H9 (cell line): ENCODE measurements around the gene CAMTA1. TPM values are rescaled to one million over a fixed set of nuclear protein-coding genes. Genes with fewer than 3 reads are reported as not detected.

Experiments
- DNase-seq: peaks from one replicate; pipeline ENCODE4 v3.0.0-alpha.2; 2017
- H2AFZ ChIP-seq: one replicate; pipeline ENCODE4 v1.6.1; 2013; ENCODE audit warnings: mild to moderate bottlenecking, low read length, control low read depth, moderate library complexity
- H2AK5ac ChIP-seq: 2 replicates; pipeline ENCODE4 v1.6.1; 2013; ENCODE audit warnings: low read length, control low read depth, mixed read lengths; ENCODE audit not compliant: insufficient read length
- H2BK120ac ChIP-seq: one replicate; pipeline ENCODE4 v1.6.1; 2013; ENCODE audit warnings: low read depth, mild to moderate bottlenecking, low read length, control low read depth, inconsistent platforms; ENCODE audit not compliant: poor library complexity, severe bottlenecking
- H2BK12ac ChIP-seq: 2 replicates; pipeline ENCODE4 v1.6.1; 2013; ENCODE audit warnings: low read length, control low read depth, mixed read lengths, low read depth; ENCODE audit not compliant: insufficient read length
- H2BK15ac ChIP-seq: 2 replicates; pipeline ENCODE4 v1.6.1; 2013; ENCODE audit warnings: low read depth, low read length, control low read depth
- H2BK20ac ChIP-seq: one replicate; pipeline ENCODE4 v1.6.1; 2013; ENCODE audit warnings: low read depth, mild to moderate bottlenecking, low read length, control low read depth, inconsistent platforms; ENCODE audit not compliant: poor library complexity, severe bottlenecking
- H2BK5ac ChIP-seq: 2 replicates; pipeline ENCODE4 v1.6.1; 2013; ENCODE audit warnings: low read length, control low read depth, mixed read lengths; ENCODE audit not compliant: insufficient read length
- H3K14ac ChIP-seq: 2 replicates; pipeline ENCODE4 v1.6.1; 2013; ENCODE audit warnings: low read length, control low read depth; ENCODE audit not compliant: insufficient read depth
- H3K18ac ChIP-seq: 2 replicates; pipeline ENCODE4 v1.6.1; 2013; ENCODE audit warnings: low read depth, mild to moderate bottlenecking, mixed read lengths, low read length, control low read depth; ENCODE audit not compliant: insufficient read length
- H3K23ac ChIP-seq: 2 replicates; pipeline ENCODE4 v1.6.1; 2013; ENCODE audit warnings: low read length, control low read depth, mixed read lengths, low read depth; ENCODE audit not compliant: insufficient read length
- H3K23me2 ChIP-seq: 2 replicates; pipeline ENCODE4 v1.6.1; 2013; ENCODE audit warnings: low read depth, mild to moderate bottlenecking, mixed read lengths, low read length, control low read depth; ENCODE audit not compliant: insufficient read length, poor library complexity, severe bottlenecking
- H3K27ac ChIP-seq: 2 replicates; pipeline ENCODE4 v1.5.1; 2013; ENCODE audit warnings: low read length, control low read depth, mixed read lengths, low read depth; ENCODE audit not compliant: insufficient read length
- H3K27me3 ChIP-seq: 2 replicates; pipeline ENCODE4 v1.6.1; 2013; ENCODE audit warnings: low read length, control low read depth, inconsistent platforms; ENCODE audit not compliant: insufficient read depth
- H3K4ac ChIP-seq: 2 replicates; pipeline ENCODE4 v1.6.1; 2013; ENCODE audit warnings: low read depth, mild to moderate bottlenecking, control low read depth, inconsistent platforms, low read length, moderate library complexity
- H3K4me1 ChIP-seq: 2 replicates; pipeline ENCODE4 v1.6.1; 2013; ENCODE audit warnings: low read length, control low read depth, inconsistent platforms; ENCODE audit not compliant: insufficient read depth
- H3K4me2 ChIP-seq: 2 replicates; pipeline ENCODE4 v1.6.1; 2013; ENCODE audit warnings: low read length, control low read depth, mixed read lengths; ENCODE audit not compliant: insufficient read length, insufficient read depth
- H3K56ac ChIP-seq: 2 replicates; pipeline ENCODE4 v1.6.1; 2013; ENCODE audit warnings: low read depth, mild to moderate bottlenecking, mixed read lengths, low read length, control low read depth; ENCODE audit not compliant: insufficient read length
- H3K79me1 ChIP-seq: 2 replicates; pipeline ENCODE4 v1.6.1; 2013; ENCODE audit warnings: low read depth, mild to moderate bottlenecking, moderate library complexity, low read length, control low read depth, inconsistent platforms; ENCODE audit not compliant: insufficient read depth, poor library complexity, severe bottlenecking
- H3K79me2 ChIP-seq: 2 replicates; pipeline ENCODE4 v1.6.1; 2013; ENCODE audit warnings: low read length, control low read depth, inconsistent platforms; ENCODE audit not compliant: insufficient read depth
- H3K9ac ChIP-seq: 2 replicates; pipeline ENCODE4 v1.6.1; 2013; ENCODE audit warnings: low read length, control low read depth, mixed read lengths; ENCODE audit not compliant: insufficient read length; ENCODE audit errors: extremely low read depth
- H3K9me3 ChIP-seq: one replicate; pipeline ENCODE4 v1.6.1; 2013; ENCODE audit warnings: low read depth, low read length, inconsistent platforms; ENCODE audit not compliant: control insufficient read depth
- H3T11ph ChIP-seq: one replicate; pipeline ENCODE4 v1.6.1; 2013; ENCODE audit warnings: mild to moderate bottlenecking, low read length, control low read depth, inconsistent platforms
- H4K20me1 ChIP-seq: one replicate; pipeline ENCODE4 v1.6.1; 2013; ENCODE audit not compliant: control insufficient read depth, insufficient read length, insufficient read depth
- H4K5ac ChIP-seq: 2 replicates; pipeline ENCODE4 v1.6.1; 2013; ENCODE audit warnings: low read depth, mild to moderate bottlenecking, mixed read lengths, low read length, control low read depth; ENCODE audit not compliant: insufficient read length
- H4K8ac ChIP-seq: replicated peaks from 2 replicates; pipeline ENCODE4 v1.6.1; 2013; ENCODE audit warnings: low read length, control low read depth, mixed read lengths, low read depth; ENCODE audit not compliant: insufficient read length
- H4K91ac ChIP-seq: 2 replicates; pipeline ENCODE4 v1.6.1; 2013; ENCODE audit warnings: low read depth, mild to moderate bottlenecking, moderate library complexity, mixed read lengths, low read length, control low read depth; ENCODE audit not compliant: insufficient read length
- H3K27ac Mint-ChIP-seq, 3 experiments: 2 replicates in 2 of 3; 3 replicates in 1 of 3; pipeline ENCODE4 v1.8.0; 2020 to 2021; ENCODE audit warnings: mixed read lengths in 3 of 3, mild to moderate bottlenecking in 1 of 3, moderate library complexity in 1 of 3
- H3K27me3 Mint-ChIP-seq: 2 replicates; pipeline ENCODE4 v1.8.0; 2021; ENCODE audit warnings: low read depth, mild to moderate bottlenecking, moderate library complexity, mixed read lengths
- H3K36me3 Mint-ChIP-seq, 3 experiments: 2 replicates in 2 of 3; 3 replicates in 1 of 3; pipeline ENCODE4 v1.8.0; 2020 to 2021; ENCODE audit warnings: low read depth in 3 of 3, mixed read lengths in 3 of 3; ENCODE audit not compliant: insufficient read depth in 1 of 3
- H3K4me1 Mint-ChIP-seq, 2 experiments: 2 replicates each; pipeline ENCODE4 v1.8.0; 2020; ENCODE audit warnings: mixed read lengths in 2 of 2
- H3K4me3 Mint-ChIP-seq, 2 experiments: 2 replicates in 1 of 2; 3 replicates in 1 of 2; pipeline ENCODE4 v1.8.0; 2020 to 2021; ENCODE audit warnings: mild to moderate bottlenecking in 2 of 2, mixed read lengths in 2 of 2, moderate library complexity in 1 of 2
- H3K9me3 Mint-ChIP-seq, 2 experiments: 2 replicates in 1 of 2; 3 replicates in 1 of 2; pipeline ENCODE4 v1.8.0; 2020; ENCODE audit warnings: mild to moderate bottlenecking in 2 of 2, mixed read lengths in 2 of 2, moderate library complexity in 1 of 2
- CTCF ChIP-seq: fragments of 200-600 bp; sonication (generic); conservative IDR thresholded peaks from 3 replicates; pipeline ENCODE4 v1.8.0; 2021; ENCODE audit warnings: antibody characterized with exemption, mild to moderate bottlenecking
- WGBS: extraction: QIAGEN DNeasy Blood & Tissue Kit; methylation state at CpG from one replicate; pipeline ENCODE4 v1.1.7; 2013; ENCODE audit warnings: missing lambda C conversion rate, low lambda C conversion rate, mixed read lengths; ENCODE audit not compliant: insufficient read length; ENCODE audit errors: extremely low coverage; 5-methylcytosine and 5-hydroxymethylcytosine counted together
- total RNA-seq: library from RNA; stranded (reverse); gene quantifications from 2 replicates; pipeline ENCODE4 v1.2.1, GENCODE V29; 2021

The CAMTA1 gene
- total RNA-seq, 1 experiment from 2014 or later = 115 TPM

GRCh38 chr1:7580923-7581753 is 795.9 kb downstream of the CAMTA1 start:
- Histone ChIP-seq H4K8ac (no peak overlapping the region), H4K20me1 (no peaks in the 10 kb centered on the region), H2BK12ac (no peak overlapping the region), H2BK15ac (no peak overlapping the region), H3K23me2 (peaks cover 4% of the 10 kb centered on the region), H2AFZ (no peak overlapping the region), H3K9me3 (no peaks in the 10 kb centered on the region), H3K14ac (no peak overlapping the region), H3T11ph (no peak overlapping the region), H3K79me2 (no peaks in the 10 kb centered on the region), H3K27me3 (no peaks in the 10 kb centered on the region), H3K79me1 (no peaks in the 10 kb centered on the region), H2AK5ac (no peak overlapping the region), H3K27ac (no peak overlapping the region), H3K9ac (no peak overlapping the region), H2BK5ac (no peak overlapping the region), H2BK120ac (no peak overlapping the region), H3K23ac (no peak overlapping the region), H4K5ac (no peak overlapping the region), H3K18ac (no peak overlapping the region), H3K56ac (no peak overlapping the region), H3K4me1 (no peaks in the 10 kb centered on the region), H4K91ac (no peak overlapping the region), H3K4ac (no peak overlapping the region), H3K4me2 (no peak overlapping the region), H2BK20ac (no peak overlapping the region)
- H3K27ac Mint-ChIP-seq = no peak overlapping the region
- DNase-seq = no peak
- no peaks in the 10 kb centered on the region for H3K9me3 Mint-ChIP-seq
- WGBS = no CpG with 5 or more reads among the region's 18 CpGs
- H3K27me3 Mint-ChIP-seq = no peaks in the 10 kb centered on the region
- H3K4me1 Mint-ChIP-seq = peaks cover 2 to 7% of the 10 kb centered on the region in 2 experiments; a peak in 1 of 4 replicates
- H3K36me3 Mint-ChIP-seq = no peaks in the 10 kb centered on the region
- TF ChIP-seq CTCF = no peak
- no peak overlapping the region for H3K4me3 Mint-ChIP-seq
